GM18511 (cell line): ENCODE data around the gene UVSSA.
"Not testable (repeated sequence)": the region's sequence is repeated elsewhere in the genome, so short reads cannot be mapped to it uniquely, and the experiment has no call there.

Source experiments
- ATAC-seq: cut with Tn5 transposase; IDR thresholded peaks from one replicate; pipeline ENCODE4 v1.9.1; 2021; ENCODE audit warnings: mild to moderate bottlenecking, moderate library complexity; ENCODE audit not compliant: unreplicated experiment

The UVSSA gene

GRCh38 chr4:1416051-1416947, 69.3 kb downstream of the UVSSA start:
- ATAC-seq, result no peak

GRCh38 chr4:1416948-1417260, 69.9 kb downstream of the UVSSA start:
- no peak for ATAC-seq

GRCh38 chr4:1417522-1418390, 70.7 kb downstream of the UVSSA start:
- no peak for ATAC-seq

GRCh38 chr4:1418494-1419285, 71.7 kb downstream of the UVSSA start:
- no peak for ATAC-seq

- no peak for ATAC-seq
Observed at GRCh38 chr4:1419708-1420107, 72.7 kb downstream of the UVSSA start.

- no peak for ATAC-seq
Observed at GRCh38 chr4:1421657-1422056, 74.6 kb downstream of the UVSSA start.

- ATAC-seq, result no peak
Observed at GRCh38 chr4:1427010-1427409, 80.0 kb downstream of the UVSSA start.

GRCh38 chr4:1443688-1444172, 96.7 kb downstream of the UVSSA start:
- not testable (repeated sequence) for ATAC-seq
